ENCODE measurements around the gene C12orf75.

C12orf75 gene

DNA sequence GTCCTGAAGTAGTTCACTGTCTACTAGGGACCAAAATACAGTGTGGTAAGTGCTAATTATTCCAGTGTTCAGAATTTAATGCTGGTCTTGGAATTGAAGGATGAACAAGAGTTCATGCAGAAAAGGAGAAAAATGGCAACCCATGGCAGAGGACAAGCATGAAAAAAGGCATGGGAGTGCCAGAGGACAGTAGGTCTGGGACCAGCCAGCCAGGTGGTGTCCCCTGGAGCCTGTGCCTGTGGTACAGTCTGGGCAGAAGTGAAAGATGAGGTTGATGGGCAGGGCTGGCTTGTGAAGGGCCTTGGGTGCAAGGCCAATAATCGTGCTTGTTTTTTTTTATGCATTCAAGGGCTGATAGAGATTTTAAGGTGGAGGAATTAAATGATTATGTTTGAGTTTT is 21.0 kb downstream of the C12orf75 start:
- Histone ChIP-seq H3K36me3 (ENCODE audit: low read depth) (0 out of 2 replicates have a peak, but pooled peaks cover 8% of the 10 kb centered on the region), H3K27ac (ENCODE audit: poor library complexity, severe bottlenecking) (no peak overlapping the region), H3K9me3 (ENCODE audit: severe bottlenecking) (no peaks in the 10 kb centered on the region), H3K4me1 (ENCODE audit: insufficient read depth, poor library complexity, severe bottlenecking) (no peaks in the 10 kb centered on the region), H3K27me3 (ENCODE audit: insufficient read depth, poor library complexity, severe bottlenecking) (no peaks in the 10 kb centered on the region), H3K4me3 (ENCODE audit: severe bottlenecking) (no peak overlapping the region)
- no peak for ATAC-seq (ENCODE audit: low read depth)
- TF ChIP-seq, protein P1, sequence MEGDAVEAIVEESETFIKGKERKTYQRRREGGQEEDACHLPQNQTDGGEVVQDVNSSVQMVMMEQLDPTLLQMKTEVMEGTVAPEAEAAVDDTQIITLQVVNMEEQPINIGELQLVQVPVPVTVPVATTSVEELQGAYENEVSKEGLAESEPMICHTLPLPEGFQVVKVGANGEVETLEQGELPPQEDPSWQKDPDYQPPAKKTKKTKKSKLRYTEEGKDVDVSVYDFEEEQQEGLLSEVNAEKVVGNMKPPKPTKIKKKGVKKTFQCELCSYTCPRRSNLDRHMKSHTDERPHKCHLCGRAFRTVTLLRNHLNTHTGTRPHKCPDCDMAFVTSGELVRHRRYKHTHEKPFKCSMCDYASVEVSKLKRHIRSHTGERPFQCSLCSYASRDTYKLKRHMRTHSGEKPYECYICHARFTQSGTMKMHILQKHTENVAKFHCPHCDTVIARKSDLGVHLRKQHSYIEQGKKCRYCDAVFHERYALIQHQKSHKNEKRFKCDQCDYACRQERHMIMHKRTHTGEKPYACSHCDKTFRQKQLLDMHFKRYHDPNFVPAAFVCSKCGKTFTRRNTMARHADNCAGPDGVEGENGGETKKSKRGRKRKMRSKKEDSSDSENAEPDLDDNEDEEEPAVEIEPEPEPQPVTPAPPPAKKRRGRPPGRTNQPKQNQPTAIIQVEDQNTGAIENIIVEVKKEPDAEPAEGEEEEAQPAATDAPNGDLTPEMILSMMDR (IDR thresholded peaks at IDR 0.05; ENCODE audit: poor library complexity, severe bottlenecking) = no peak
- no peak for DNase-seq (ENCODE audit: low spot score)

DNA sequence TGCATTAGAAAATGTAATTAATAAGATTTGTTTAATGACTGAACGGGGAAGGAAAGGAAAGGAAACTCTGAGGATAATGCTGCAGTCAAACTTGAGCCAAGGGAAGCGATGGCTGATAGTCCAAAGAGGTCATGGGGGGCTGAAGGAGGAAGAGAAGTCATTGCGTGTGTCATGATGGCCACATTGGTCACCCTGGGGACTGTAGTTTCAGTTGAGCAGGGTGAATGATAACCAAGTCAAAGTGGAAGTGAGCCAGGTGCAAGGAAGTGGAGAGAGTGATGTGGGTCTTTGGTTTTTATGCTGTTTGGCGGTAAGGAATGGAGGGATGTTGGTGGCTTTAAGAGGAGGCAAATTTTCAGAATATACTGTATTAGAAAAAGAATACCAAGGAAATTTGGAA is 21.6 kb downstream of the C12orf75 start:
- Histone ChIP-seq H3K36me3 (ENCODE audit: low read depth) (0 out of 2 replicates have a peak, but pooled peaks cover 8% of the 10 kb centered on the region), H3K27me3 (ENCODE audit: insufficient read depth, poor library complexity, severe bottlenecking) (no peaks in the 10 kb centered on the region), H3K4me1 (ENCODE audit: insufficient read depth, poor library complexity, severe bottlenecking) (no peaks in the 10 kb centered on the region), H3K4me3 (ENCODE audit: severe bottlenecking) (no peak overlapping the region), H3K27ac (ENCODE audit: poor library complexity, severe bottlenecking) (no peak overlapping the region), H3K9me3 (ENCODE audit: severe bottlenecking) (no peaks in the 10 kb centered on the region)
- ATAC-seq (ENCODE audit: low read depth) (no peak), DNase-seq (ENCODE audit: low spot score) (no peak)
- TF ChIP-seq, protein P1 (IDR thresholded peaks at IDR 0.05; ENCODE audit: poor library complexity, severe bottlenecking) = no peak

DNA sequence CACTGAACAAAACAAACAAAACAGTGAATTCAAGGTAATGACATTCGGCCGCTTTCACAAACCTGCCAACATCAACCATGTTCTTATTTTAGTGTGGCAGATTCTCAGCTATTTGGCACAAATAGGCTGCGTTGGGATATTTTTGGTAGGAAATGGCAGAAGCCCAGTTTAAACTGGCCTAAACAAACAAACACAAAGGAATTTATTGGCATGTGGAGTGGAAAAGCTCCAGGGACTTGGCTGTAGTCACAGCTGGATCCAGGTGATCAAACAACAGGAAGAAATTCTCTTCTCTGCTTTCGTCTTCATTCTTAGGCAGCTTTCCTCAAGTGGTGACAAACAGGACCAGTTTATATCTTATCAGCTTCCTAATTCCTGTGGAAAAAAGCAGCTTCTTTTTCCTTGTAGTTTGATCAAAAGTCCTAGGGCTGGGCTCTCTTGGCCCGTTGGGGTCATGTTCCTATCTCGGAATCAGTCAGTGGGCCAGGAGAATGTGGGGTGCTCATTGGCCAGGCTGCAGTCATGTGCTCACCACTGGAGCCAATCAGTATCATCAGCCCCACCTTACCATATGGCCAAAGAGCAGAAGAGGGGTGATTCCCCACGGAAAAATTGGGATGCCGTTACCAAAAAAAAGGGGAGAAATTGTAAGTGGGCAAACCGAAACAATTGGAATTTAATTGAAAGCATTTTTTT is 22.6 kb downstream of the C12orf75 start:
- no peak overlapping the region for H3K27ac ChIP-seq (ENCODE audit: poor library complexity, severe bottlenecking)
- no peaks in the 10 kb centered on the region for H3K4me1 ChIP-seq (ENCODE audit: insufficient read depth, poor library complexity, severe bottlenecking)
- H3K4me3 ChIP-seq (ENCODE audit: severe bottlenecking) = no peak overlapping the region
- TF ChIP-seq, protein P1 (IDR thresholded peaks at IDR 0.05; ENCODE audit: poor library complexity, severe bottlenecking) = no peak
- no peaks in the 10 kb centered on the region for H3K9me3 ChIP-seq (ENCODE audit: severe bottlenecking)
- no peaks in the 10 kb centered on the region for H3K27me3 ChIP-seq (ENCODE audit: insufficient read depth, poor library complexity, severe bottlenecking)
- DNase-seq (ENCODE audit: low spot score) = no peak
- H3K36me3 ChIP-seq (ENCODE audit: low read depth) = 0 out of 2 replicates have a peak, but pooled peaks cover 8% of the 10 kb centered on the region
- ATAC-seq (ENCODE audit: low read depth) = no peak

DNA sequence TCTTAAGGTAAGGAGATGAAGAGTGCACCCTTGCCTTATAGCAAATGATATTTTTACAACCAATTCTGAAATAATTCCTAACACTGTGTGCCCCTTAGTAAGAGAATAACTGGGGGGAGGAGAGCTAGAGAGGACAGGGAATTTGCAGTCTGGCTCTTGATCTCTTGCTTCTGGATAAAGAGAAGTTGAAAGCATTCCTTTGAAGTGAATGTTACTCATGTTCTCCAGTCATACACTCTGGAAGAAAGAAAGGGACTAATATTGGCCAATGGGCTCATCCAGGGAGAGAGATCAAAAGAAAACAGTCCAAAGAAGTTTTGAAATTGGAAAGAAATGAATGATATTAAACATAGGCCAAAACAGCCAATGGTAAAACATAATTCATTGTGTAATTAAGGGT is 25.3 kb downstream of the C12orf75 start:
- TF ChIP-seq, protein P1 (IDR thresholded peaks at IDR 0.05; ENCODE audit: poor library complexity, severe bottlenecking) = no peak
- ATAC-seq (ENCODE audit: low read depth) = peak; percentile 67; the same call in 2 of the 3 replicates
- no peak for DNase-seq (ENCODE audit: low spot score)

DNA sequence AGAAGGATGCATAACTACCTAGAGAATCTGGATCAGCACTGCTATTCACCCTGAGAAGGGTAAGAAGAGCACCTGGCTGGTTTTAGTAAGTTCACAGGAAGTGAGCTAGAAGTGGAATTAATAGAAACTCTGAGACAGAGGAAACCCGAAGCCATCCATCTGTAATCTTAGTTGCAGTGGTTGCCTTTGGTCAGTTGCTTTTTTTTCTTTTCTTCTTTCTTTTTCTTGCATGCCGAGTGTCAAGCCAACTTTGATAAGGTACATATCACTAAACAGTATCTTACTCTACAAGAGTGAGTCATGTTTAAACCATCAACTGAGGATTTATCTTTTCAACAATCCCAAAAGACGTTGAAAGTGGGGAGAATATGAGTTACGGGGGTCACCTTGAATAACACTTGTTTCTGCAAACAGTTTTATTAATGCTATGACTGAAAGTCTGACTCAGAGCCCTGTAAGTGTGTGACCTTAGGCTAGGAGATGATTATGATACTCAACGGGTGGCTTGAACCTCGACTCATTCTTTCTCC is 26.7 kb downstream of the C12orf75 start:
- Histone ChIP-seq H3K36me3 (ENCODE audit: low read depth) (no peaks in the 10 kb centered on the region), H3K27me3 (ENCODE audit: insufficient read depth, poor library complexity, severe bottlenecking) (no peaks in the 10 kb centered on the region), H3K9me3 (ENCODE audit: severe bottlenecking) (no peaks in the 10 kb centered on the region), H3K4me3 (ENCODE audit: severe bottlenecking) (no peak overlapping the region), H3K4me1 (ENCODE audit: insufficient read depth, poor library complexity, severe bottlenecking) (no peaks in the 10 kb centered on the region), H3K27ac (ENCODE audit: poor library complexity, severe bottlenecking) (no peak overlapping the region)
- ATAC-seq (ENCODE audit: low read depth) (no peak), DNase-seq (ENCODE audit: low spot score) (no peak)
- TF ChIP-seq, protein P1 (IDR thresholded peaks at IDR 0.05; ENCODE audit: poor library complexity, severe bottlenecking) = no peak

More for the DNA sequence above, 25.3 kb downstream of the C12orf75 start:
- H3K36me3 ChIP-seq (ENCODE audit: low read depth) = 0 out of 2 replicates have a peak, but pooled peaks cover 5% of the 10 kb centered on the region
- no peaks in the 10 kb centered on the region for H3K4me1 ChIP-seq (ENCODE audit: insufficient read depth, poor library complexity, severe bottlenecking)
- H3K27me3 ChIP-seq (ENCODE audit: insufficient read depth, poor library complexity, severe bottlenecking) = no peaks in the 10 kb centered on the region
- H3K4me3 ChIP-seq (ENCODE audit: severe bottlenecking) = no peak overlapping the region
- H3K9me3 ChIP-seq (ENCODE audit: severe bottlenecking) = no peaks in the 10 kb centered on the region
- H3K27ac ChIP-seq (ENCODE audit: poor library complexity, severe bottlenecking) = no peak overlapping the region

All from RWPE2 (cell line).